ENCODE results near the gene FHOD1. TPM values are rescaled to one million over a fixed set of nuclear protein-coding genes. Genes with fewer than 3 reads are reported as not detected.

Gene FHOD1
- total and polyA plus RNA-seq, 2 donors (not counting 1 experiment from before 2014, with no cell fraction given), result 46.3 to 46.9 TPM

DNA sequence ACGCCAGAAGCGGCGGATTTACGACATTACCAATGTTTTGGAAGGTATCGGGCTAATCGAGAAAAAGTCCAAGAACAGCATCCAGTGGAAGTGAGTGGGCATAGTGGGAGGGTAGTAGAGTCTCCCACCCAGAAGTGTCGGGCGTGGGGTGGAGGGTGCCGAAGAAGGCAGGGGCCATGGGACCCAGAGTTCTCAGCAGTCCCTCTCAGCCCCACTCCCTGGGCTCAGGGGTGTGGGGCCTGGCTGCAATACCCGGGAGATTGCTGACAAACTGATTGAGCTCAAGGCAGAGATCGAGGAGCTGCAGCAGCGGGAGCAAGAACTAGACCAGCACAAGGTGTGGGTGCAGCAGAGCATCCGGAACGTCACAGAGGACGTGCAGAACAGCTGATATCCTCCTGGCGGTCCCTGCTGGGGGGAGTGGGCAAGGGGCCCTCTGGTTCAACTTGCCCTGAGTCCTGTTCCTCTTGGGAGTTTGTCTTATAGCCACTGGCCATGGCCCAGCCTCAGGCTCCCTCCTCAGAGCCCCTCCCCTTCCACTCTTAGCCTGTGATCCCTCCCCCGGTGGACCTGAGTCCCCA is 54.4 kb downstream of the FHOD1 start:
- Histone ChIP-seq H3K4me2 (replicated peaks; ENCODE audit: low read depth, low read length, poor library complexity, severe bottlenecking) (peak overlapping the region; percentile 97), H3K79me2 (ENCODE audit: control insufficient read depth, insufficient read depth, low read length) (peaks cover 43% of the 10 kb centered on the region), H3K9me3 (ENCODE audit: control extremely low read depth in 1 of 3, control insufficient read depth in 2 of 3, insufficient read depth in 1 of 3, low read length in 2 of 3) (peaks cover 0 to 5% (median 0%) of the 10 kb centered on the region in 3 donors), H2AFZ (ENCODE audit: insufficient read depth, low read depth, low read length, poor library complexity, severe bottlenecking) (no peak overlapping the region), H3K9ac (ENCODE audit: low read length) (peak overlapping the region; percentile 94), H3K36me3 (replicated peaks in 1 of 2; ENCODE audit: control extremely low read depth in 1 of 2, control insufficient read depth in 1 of 2, extremely low read depth in 1 of 2, insufficient read depth in 2 of 2, low read length in 1 of 2) (peaks cover 0 to 42% of the 10 kb centered on the region in 2 experiments), H3K27ac (ENCODE audit: low read length in 2 of 2) (peak overlapping the region; percentile 52 to 93), H3K4me3 (ENCODE audit: control extremely low read depth in 1 of 5, extremely low read depth in 1 of 5, insufficient read depth in 1 of 5, low read depth in 2 of 5, low read length in 4 of 5) (peak overlapping the region; percentile 54 to 98 (median 97)), H3K4me1 (ENCODE audit: control insufficient read depth in 2 of 2, insufficient read depth in 2 of 2, low read length in 2 of 2) (peaks cover 22 to 28% of the 10 kb centered on the region in 2 donors), H4K20me1 (ENCODE audit: control insufficient read depth, insufficient read depth, low read length, poor library complexity, severe bottlenecking) (peaks cover 47% of the 10 kb centered on the region), H3K27me3 (replicated peaks in 1 of 4; ENCODE audit: control extremely low read depth in 1 of 4, control insufficient read depth in 3 of 4, insufficient read depth in 4 of 4, low read length in 3 of 4) (peaks cover 0 to 11% (median 0%) of the 10 kb centered on the region in 4 experiments)
- Mint-ChIP-seq H3K27ac (peak overlapping the region; percentile 65), H3K4me1 (peaks cover 34% of the 10 kb centered on the region), H3K4me3 (peak overlapping the region; percentile 92), H3K9me3 (ENCODE audit: insufficient read depth) (no peaks in the 10 kb centered on the region), H3K27me3 (peaks cover 2% of the 10 kb centered on the region)
- 34% methylated on average over 15 of the region's 17 CpGs for WGBS (ENCODE audit: insufficient coverage)
- DNase-seq (no peak), ATAC-seq (ENCODE audit: low read depth) (no peak)
- CTCF ChIA-PET, result interaction anchor here (0.6 kb wide), 1 partner anchor 709 kb away, joined by 3 read pairs; no protein-coding TSS in a partner anchor
- TF ChIP-seq EZH2 (IDR thresholded peaks at IDR 0.05; ENCODE audit: borderline replicate concordance, insufficient read depth, low read depth, low read length, poor library complexity, severe bottlenecking), result no peak
- TF ChIP-seq, protein P1, sequence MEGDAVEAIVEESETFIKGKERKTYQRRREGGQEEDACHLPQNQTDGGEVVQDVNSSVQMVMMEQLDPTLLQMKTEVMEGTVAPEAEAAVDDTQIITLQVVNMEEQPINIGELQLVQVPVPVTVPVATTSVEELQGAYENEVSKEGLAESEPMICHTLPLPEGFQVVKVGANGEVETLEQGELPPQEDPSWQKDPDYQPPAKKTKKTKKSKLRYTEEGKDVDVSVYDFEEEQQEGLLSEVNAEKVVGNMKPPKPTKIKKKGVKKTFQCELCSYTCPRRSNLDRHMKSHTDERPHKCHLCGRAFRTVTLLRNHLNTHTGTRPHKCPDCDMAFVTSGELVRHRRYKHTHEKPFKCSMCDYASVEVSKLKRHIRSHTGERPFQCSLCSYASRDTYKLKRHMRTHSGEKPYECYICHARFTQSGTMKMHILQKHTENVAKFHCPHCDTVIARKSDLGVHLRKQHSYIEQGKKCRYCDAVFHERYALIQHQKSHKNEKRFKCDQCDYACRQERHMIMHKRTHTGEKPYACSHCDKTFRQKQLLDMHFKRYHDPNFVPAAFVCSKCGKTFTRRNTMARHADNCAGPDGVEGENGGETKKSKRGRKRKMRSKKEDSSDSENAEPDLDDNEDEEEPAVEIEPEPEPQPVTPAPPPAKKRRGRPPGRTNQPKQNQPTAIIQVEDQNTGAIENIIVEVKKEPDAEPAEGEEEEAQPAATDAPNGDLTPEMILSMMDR (IDR thresholded peaks at IDR 0.05), result no peak
- intact Hi-C loops (cut with micrococcal nuclease), result loop anchor here (1.0 to 2.0 kb wide), 4 partner anchors 10 to 54 kb away; partner anchors contain the start of genes FHOD1, MATCAP1 and TMEM208
- POLR2A ChIA-PET, result interaction anchor here (0.6 to 2.2 kb wide), 2 partner anchors 27 to 34 kb away, joined by 3 to 4 read pairs; partner anchors contain the start of gene TMEM208

All from B cell (primary cell).